Astrocyte of the cerebellum (primary cell): Measurements from ENCODE around the gene TRIM31.
"Not testable (repeated sequence)": the region's sequence is repeated elsewhere in the genome, so short reads cannot be mapped to it uniquely, and the experiment has no call there.

Source experiments
- DNase-seq: peaks from one replicate; pipeline ENCODE4 v3.0.0-alpha.2; 2011; ENCODE audit warnings: low read depth
- H3K4me3 ChIP-seq: 2 replicates; pipeline ENCODE4 v1.5.1; 2011; ENCODE audit warnings: mild to moderate bottlenecking, low read depth, low read length, moderate library complexity
- CTCF ChIP-seq: IDR thresholded peaks from 2 replicates; pipeline ENCODE4 v1.5.1; 2012; ENCODE audit warnings: low read length, low read depth, moderate library complexity, mild to moderate bottlenecking; ENCODE audit errors: missing control alignments
- in situ Hi-C: cut with HindIII; loops from 2 replicates; pipeline ENCODE4 v1.10.0; 2017; ENCODE audit warnings: low sequenced_read_pairs

Gene TRIM31

DNA sequence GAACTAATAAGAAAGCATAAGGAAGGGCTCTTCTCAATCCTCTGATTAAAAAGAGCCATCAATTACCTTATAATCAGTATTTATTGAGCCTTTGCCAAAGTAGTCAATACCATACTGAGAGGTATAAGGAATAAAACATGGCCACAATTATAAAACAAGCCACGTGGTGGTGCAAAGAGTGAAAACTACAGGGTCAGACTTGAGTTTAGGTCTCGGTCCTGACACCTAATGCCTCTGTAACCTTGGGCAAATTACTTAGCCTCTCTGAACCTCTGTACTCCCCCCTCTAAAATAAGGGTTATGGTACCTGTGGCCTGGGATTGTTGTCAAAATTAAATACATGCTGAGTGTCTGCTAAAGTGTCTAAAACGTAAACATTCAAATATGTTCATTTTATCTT is 36.3 kb upstream of the TRIM31 start:
- DNase-seq, result no peak
- no peak for TF ChIP-seq CTCF
- in situ Hi-C loops, result no loop called here
- no peak overlapping the region for H3K4me3 ChIP-seq

DNA sequence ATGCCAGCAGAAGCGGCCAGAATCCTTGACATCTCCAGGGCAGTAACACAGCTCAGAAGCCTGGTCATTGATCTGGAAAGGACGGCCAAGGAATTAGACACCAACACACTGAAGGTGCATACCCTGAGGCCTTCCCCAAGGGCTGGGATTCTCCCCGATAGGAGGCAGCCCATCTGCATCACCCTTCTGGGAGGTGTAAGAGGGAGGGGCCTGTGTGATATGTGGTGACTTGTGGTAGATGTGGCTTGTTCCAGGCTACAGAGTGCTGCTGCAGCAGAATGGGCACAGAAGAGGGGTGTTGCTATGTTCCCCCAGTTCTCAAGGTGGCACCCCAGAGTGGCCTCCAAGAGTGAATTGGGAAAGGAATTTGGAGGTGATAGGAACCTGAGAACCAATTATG is 34.2 kb upstream of the TRIM31 start:
- TF ChIP-seq CTCF, result no peak
- in situ Hi-C loops, result no loop called here
- no peak overlapping the region for H3K4me3 ChIP-seq
- no peak for DNase-seq

DNA sequence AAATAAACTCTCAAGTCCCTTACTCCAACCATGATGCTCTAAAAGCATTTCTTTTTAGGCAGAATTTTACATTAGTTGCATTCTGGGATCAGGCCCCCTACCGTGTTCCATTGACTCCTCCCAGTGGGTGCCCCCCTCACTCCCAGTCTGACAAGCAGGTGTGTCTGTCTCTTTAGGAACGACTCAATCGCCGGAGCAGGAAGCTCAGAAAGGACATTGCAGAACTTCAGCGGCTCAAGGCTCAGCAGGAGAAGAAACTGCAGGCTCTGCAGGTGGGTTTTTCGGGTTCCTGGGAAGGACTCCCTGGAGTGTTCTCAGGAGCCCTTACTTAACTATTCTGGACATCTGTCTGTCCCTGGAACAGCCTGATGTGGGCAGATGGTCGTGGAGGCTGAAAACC is 32.9 kb upstream of the TRIM31 start:
- no peak for DNase-seq
- no peak for TF ChIP-seq CTCF
- no peak overlapping the region for H3K4me3 ChIP-seq
- in situ Hi-C loops, result no loop called here

DNA sequence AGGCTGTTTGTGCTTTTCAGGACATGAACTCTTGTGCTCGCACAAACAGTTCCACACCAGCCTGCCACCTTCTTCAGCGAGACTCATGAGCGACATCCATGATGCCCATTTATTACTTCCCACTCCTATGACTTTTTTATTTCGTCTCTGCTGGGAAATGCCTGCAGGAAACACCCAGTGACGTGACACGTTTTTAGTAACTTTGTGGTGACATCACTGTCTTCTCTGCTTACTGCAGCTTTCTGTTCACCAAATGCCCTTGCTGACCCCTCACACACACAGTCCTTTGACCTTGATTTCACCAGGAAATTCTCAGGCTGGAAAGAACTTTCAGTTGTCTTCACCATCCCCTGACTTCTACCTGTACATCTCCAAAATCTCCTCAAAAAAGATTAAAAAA is 31.9 kb upstream of the TRIM31 start:
- in situ Hi-C loops, result no loop called here
- no peak for TF ChIP-seq CTCF

DNA sequence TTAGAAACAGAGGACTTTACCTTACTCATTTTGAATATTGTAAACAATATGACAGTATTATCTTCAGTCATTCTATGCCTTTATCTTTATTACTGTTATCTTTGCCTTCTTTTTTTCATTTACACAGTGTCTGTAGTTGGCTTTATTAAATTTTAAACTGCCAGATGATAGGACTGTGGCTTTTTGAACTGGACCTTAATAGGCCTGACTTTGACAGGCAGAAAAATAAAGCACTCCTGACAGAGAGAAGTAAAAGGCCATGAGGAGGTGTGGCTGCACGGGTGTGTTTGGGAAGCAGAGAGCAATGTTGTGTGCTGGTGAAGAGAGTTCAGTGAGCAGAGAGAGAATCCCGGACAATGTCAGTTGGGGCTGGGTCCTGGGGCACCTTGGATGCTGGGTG is 30.9 kb upstream of the TRIM31 start:
- in situ Hi-C loops, result no loop called here
- no peak for DNase-seq
- H3K4me3 ChIP-seq, result no peak overlapping the region
- TF ChIP-seq CTCF, result no peak

More for the DNA sequence above, 31.9 kb upstream of the TRIM31 start:
- no peak for DNase-seq
- H3K4me3 ChIP-seq, result no peak overlapping the region

- no peak for DNase-seq
- in situ Hi-C loops, result no loop called here
- TF ChIP-seq CTCF, result no peak
- no peak overlapping the region for H3K4me3 ChIP-seq
These were observed 29.8 kb upstream of the TRIM31 start for GRCh38 chr6:30142665-30143064.

GRCh38 chr6:30140240-30140639 is 27.4 kb upstream of the TRIM31 start:
- in situ Hi-C loops, DNase-seq, H3K4me3 ChIP-seq: not testable (repeated sequence)
